Measurements from ENCODE around the gene PBX4. TPM values are rescaled to one million over a fixed set of nuclear protein-coding genes. Genes with fewer than 3 reads are reported as not detected.

The PBX4 gene
- total and polyA plus RNA-seq, 2 donors (not counting 3 experiments of a cell fraction or from before 2014, with no cell fraction given) = not detected

GRCh38 chr19:19642506-19643157, 24.1 kb upstream of the PBX4 start:
- Histone ChIP-seq H3K9ac (replicated peaks; ENCODE audit: extremely low read depth, insufficient read depth, low read length) (peak overlapping the region; percentile 64), H3K4me2 (ENCODE audit: insufficient read depth, low read length) (peak overlapping the region; percentile 41), H3K27ac (ENCODE audit: insufficient read depth, low read depth, low read length) (peak overlapping the region; percentile 54), H3K4me3 (replicated peaks in 1 of 3; ENCODE audit: insufficient read depth in 1 of 3, low read depth in 1 of 3, low read length in 3 of 3) (peak overlapping the region; percentile 72 to 98 (median 78)), H3K79me2 (ENCODE audit: control insufficient read depth, insufficient read depth, low read length) (no peaks in the 10 kb centered on the region), H3K9me3 (replicated peaks; ENCODE audit: control insufficient read depth, insufficient read depth, low read length) (no peaks in the 10 kb centered on the region), H2AFZ (ENCODE audit: low read depth, low read length) (peak overlapping the region; percentile 68), H3K4me1 (ENCODE audit: control insufficient read depth, extremely low read depth, insufficient read depth, low read length) (peaks cover 4% of the 10 kb centered on the region), H3K36me3 (ENCODE audit: control insufficient read depth in 2 of 2, extremely low read depth in 1 of 2, insufficient read depth in 2 of 2, low read length in 2 of 2) (peaks cover 2 to 24% of the 10 kb centered on the region in 2 experiments), H3K27me3 (ENCODE audit: control insufficient read depth in 2 of 2, insufficient read depth in 2 of 2, low read length in 2 of 2) (no peaks in the 10 kb centered on the region), H3K9me1 (replicated peaks; ENCODE audit: control insufficient read depth, extremely low read depth, insufficient read depth, low read length) (no peaks in the 10 kb centered on the region), H4K20me1 (replicated peaks; ENCODE audit: control insufficient read depth, extremely low read depth, insufficient read depth, low read length) (no peaks in the 10 kb centered on the region)
- ChIA-PET POLR2A (no interaction called here), CTCF (no interaction called here)
- no TSS peak for BruUV-seq (replicated peaks)
- DNase-seq (ENCODE audit: low read depth, low spot score) (peak; percentile 16), FAIRE-seq (peak; percentile 31)
- no peak for TF ChIP-seq JUN (IDR thresholded peaks at IDR 0.05; ENCODE audit: borderline replicate concordance, insufficient read depth, insufficient read length, low read depth)
- no peak for TF ChIP-seq GATA2 (IDR thresholded peaks at IDR 0.05; ENCODE audit: insufficient read depth, insufficient read length, low read depth, low read length)
- no peak for TF ChIP-seq POLR2AphosphoS5 (IDR thresholded peaks at IDR 0.05; ENCODE audit: insufficient read depth, low read depth, low read length)
- no peak for TF ChIP-seq MYC (IDR thresholded peaks at IDR 0.05; ENCODE audit: low read depth, low read length)
- TF ChIP-seq, protein P1, sequence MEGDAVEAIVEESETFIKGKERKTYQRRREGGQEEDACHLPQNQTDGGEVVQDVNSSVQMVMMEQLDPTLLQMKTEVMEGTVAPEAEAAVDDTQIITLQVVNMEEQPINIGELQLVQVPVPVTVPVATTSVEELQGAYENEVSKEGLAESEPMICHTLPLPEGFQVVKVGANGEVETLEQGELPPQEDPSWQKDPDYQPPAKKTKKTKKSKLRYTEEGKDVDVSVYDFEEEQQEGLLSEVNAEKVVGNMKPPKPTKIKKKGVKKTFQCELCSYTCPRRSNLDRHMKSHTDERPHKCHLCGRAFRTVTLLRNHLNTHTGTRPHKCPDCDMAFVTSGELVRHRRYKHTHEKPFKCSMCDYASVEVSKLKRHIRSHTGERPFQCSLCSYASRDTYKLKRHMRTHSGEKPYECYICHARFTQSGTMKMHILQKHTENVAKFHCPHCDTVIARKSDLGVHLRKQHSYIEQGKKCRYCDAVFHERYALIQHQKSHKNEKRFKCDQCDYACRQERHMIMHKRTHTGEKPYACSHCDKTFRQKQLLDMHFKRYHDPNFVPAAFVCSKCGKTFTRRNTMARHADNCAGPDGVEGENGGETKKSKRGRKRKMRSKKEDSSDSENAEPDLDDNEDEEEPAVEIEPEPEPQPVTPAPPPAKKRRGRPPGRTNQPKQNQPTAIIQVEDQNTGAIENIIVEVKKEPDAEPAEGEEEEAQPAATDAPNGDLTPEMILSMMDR (IDR thresholded peaks at IDR 0.05; ENCODE audit: extremely low read depth in 1 of 2, insufficient read depth in 1 of 2, low read depth in 1 of 2, low read length in 2 of 2) = no peak
- TF ChIP-seq FOS (IDR thresholded peaks at IDR 0.05; ENCODE audit: borderline replicate concordance, insufficient read depth, low read length) = no peak
- no peak for TF ChIP-seq EZH2 (IDR thresholded peaks at IDR 0.05; ENCODE audit: borderline replicate concordance, low read depth, low read length, severe bottlenecking)
- TF ChIP-seq, protein P2, sequence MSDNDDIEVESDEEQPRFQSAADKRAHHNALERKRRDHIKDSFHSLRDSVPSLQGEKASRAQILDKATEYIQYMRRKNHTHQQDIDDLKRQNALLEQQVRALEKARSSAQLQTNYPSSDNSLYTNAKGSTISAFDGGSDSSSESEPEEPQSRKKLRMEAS (IDR thresholded peaks at IDR 0.05; ENCODE audit: insufficient read depth, insufficient read length) = no peak
- TF ChIP-seq POLR2A (IDR thresholded peaks at IDR 0.05; ENCODE audit: low read depth, low read length) = no peak
- intact Hi-C loops (cut with micrococcal nuclease) = loop anchor here (5.0 kb wide), 1 partner anchor 90 kb away; no protein-coding TSS in a partner anchor
- dilution Hi-C loops (cut with MboI; ENCODE audit: extremely low pct_ligation_motif_present, low sequenced_read_pairs) = no loop called here
